HS-5 (cell line): ENCODE measurements around the gene RO60.
"Not testable (repeated sequence)": the region's sequence is repeated elsewhere in the genome, so short reads cannot be mapped to it uniquely, and the experiment has no call there.

Source experiments
- DNase-seq: peaks from one replicate; pipeline ENCODE4 v3.0.0-alpha.2; 2012; ENCODE audit warnings: low read depth

RO60 gene

GRCh38 chr1:193059282-193060114 lies at the start of gene RO60, which contains the start of gene UCHL5:
TSS of gene RO60 (plus strand) at chr1:193059612. CDS start at chr1:193069055, 9,443 bp downstream.
TSS of gene UCHL5 (minus strand) at chr1:193059360. CDS start at chr1:193059260, 100 bp downstream.
- peak; percentile 92 for DNase-seq

- no peak for DNase-seq
These were observed 48.0 kb upstream of the RO60 start for GRCh38 chr1:193011406-193011805.

- no peak for DNase-seq
These were observed 46.4 kb upstream of the RO60 start for GRCh38 chr1:193013005-193013404.

- no peak for DNase-seq
These were observed 45.7 kb upstream of the RO60 start for GRCh38 chr1:193013707-193014106.

GRCh38 chr1:193014400-193014799 lies 45.0 kb upstream of the RO60 start:
- peak; percentile 31 for DNase-seq

- DNase-seq, result no peak
These were observed 42.6 kb upstream of the RO60 start for GRCh38 chr1:193016788-193017187.

GRCh38 chr1:193019442-193020026 lies 39.9 kb upstream of the RO60 start:
- peak; percentile 32 for DNase-seq

GRCh38 chr1:193025218-193025617 lies 34.2 kb upstream of the RO60 start:
- DNase-seq, result no peak

GRCh38 chr1:193030280-193030679 lies 29.1 kb upstream of the RO60 start:
- no peak for DNase-seq

- no peak for DNase-seq
These were observed 28.0 kb upstream of the RO60 start for GRCh38 chr1:193031431-193031830.

- not testable (repeated sequence) for DNase-seq
These were observed 26.6 kb upstream of the RO60 start for GRCh38 chr1:193032643-193033427.

- DNase-seq, result no peak
These were observed 25.8 kb upstream of the RO60 start for GRCh38 chr1:193033610-193034009.

- no peak for DNase-seq
These were observed 22.9 kb upstream of the RO60 start for GRCh38 chr1:193036337-193037047.

- no peak for DNase-seq
These were observed 19.4 kb upstream of the RO60 start for GRCh38 chr1:193040011-193040410.

GRCh38 chr1:193042766-193043691 lies 16.4 kb upstream of the RO60 start:
- no peak for DNase-seq

- not testable (repeated sequence) for DNase-seq
These were observed 10.5 kb upstream of the RO60 start for GRCh38 chr1:193048913-193049312.

- no peak for DNase-seq
These were observed 5.2 kb upstream of the RO60 start for GRCh38 chr1:193054169-193054675.

GRCh38 chr1:193058529-193059281 lies 707 bp upstream of the RO60 start:
- DNase-seq, result no peak

- no peak for DNase-seq
These were observed 647 bp downstream of the RO60 start for GRCh38 chr1:193060115-193060403.

- no peak for DNase-seq
These were observed 994 bp downstream of the RO60 start for GRCh38 chr1:193060406-193060805.
